ENCODE results near the gene AQP2.
A peak's percentile ranks its signal among the peaks of the same experiment; 100 is the strongest.

AQP2 gene

DNA sequence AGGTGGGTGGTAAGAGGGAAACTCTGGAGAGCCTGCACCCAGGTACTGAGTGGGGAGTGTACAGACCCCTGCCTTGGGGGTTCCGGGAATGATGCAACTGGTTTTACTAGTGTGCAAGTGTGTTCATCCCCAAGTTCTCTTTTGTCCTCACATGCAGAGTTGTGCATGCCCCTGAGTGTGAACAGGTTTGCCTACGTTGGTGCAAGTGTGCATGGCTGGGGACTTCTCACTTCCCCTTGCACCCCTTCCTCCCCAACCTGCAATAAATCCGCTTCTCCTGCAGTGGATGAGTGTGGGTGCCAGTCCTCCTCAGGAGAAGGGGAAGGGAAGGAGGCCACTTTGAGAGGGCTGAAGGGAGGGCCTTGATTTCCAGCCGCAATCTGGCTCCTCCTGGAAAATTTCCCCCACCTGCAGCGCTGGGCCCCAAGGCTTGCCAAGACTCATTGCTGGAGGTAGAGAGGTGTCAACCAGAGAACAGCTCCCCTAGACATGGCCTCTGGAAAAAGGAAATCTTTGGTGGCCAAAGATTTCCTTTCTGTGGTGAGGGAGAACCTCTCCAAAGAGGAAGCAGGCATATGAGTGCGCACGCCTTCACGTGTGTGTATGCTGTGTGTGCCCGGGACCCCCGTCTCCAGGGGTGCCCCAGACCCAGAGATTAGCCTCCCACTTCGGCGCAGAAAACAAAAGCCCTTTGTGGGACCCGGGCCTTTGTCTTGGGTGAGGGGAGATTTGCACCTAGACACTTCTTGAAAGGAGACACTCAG lies 5.5 kb downstream of the AQP2 start:
- DNase-seq (ENCODE audit: low read depth) = no peak

DNA sequence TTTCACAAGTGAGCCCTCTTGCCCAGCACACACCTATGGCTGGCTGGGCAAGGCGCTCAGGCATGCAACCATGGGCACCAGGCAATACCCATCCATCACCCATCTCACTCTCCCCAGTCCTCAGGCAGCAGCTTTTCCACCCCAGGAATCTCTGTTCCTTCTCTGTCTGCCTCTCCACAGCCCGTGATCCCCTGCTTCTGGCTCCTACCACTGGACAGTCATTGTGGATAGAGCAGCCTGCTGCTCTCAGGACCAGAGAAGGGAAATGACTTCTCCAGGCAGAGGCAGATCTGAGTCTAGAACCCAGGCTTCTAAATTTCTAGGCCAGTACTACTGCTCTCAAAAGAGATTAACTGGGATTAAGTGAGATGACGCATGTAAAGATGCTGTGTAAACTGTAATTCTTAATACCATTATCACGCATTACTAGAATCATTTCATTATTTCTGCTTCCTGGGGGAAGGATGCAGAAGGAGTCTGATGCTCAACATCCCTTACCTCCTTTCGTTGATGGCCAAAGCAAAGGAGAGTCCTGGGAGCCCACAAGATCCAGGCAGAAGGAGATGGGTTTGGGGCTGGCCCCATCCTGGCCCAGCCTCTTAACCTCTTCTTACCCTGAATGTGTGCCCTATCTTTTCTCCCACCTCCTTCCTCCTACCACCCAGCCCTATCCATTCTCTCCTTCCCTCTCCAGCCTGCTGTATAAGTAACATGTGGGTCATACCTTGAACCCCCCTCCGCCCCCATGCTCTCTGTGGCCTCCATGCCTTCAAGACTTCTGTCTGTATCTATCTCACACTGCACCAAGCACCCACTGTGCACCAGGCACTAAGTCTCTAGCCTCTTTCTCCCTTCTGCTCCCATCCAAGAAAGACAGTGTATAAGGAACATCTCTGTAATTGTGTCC lies 6.4 kb downstream of the AQP2 start:
- no peak for DNase-seq (ENCODE audit: low read depth)

DNA sequence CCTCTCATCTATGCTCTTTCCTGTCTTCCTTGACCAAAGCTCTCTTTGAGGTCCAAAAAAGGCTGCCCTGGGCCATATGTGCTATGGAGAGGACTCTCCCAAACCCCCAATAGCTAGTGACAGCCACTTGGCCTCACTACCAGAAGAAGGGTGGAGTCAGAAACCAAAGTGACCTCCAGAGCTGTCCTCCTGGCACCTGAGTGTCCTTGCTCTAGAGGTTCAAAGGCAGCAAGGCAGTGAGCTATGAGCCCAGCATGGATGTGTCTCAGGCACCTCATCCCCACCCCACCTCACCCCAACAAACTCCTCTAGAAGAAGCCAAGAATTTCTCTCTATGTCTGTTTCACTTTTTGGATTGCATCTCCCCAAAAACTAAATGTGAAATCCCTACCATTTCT lies 7.0 kb downstream of the AQP2 start:
- no peak for DNase-seq (ENCODE audit: low read depth)

- no peak for DNase-seq (ENCODE audit: low read depth)
Measured at GRCh38 chr12:49959685-49960473, 9.3 kb downstream of the AQP2 start.

DNA sequence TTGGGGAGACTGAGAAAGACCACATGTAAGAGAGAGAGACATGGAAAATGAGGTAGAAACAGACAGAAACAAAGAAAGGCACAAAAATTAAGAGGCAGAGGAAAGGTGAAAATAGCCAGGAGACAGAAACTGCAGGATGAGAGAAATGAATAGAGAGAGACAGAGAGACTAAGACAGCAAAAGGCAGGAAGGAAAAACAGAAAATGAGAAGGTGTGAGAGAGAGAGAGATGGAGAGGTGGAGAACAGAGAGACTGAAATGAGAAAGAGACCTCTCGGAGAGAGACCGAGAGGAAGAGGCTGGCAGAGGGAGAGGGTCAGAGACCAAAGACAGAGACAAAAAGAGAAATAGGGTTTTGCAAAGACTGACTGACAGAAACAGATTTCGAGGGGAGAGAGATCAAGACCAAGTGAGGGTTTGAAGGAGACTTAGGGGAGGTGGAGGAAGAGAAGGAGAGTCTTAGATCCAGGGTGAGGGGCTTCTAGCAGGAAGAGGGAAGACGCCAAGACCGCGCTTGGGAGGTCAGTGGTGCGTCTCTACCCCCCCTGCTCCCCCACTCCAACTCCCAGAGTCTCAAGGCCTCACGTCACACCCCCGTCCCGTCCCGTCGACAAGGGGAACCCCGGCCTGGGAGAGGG lies 10.1 kb downstream of the AQP2 start:
- no peak for DNase-seq (ENCODE audit: low read depth)

DNA sequence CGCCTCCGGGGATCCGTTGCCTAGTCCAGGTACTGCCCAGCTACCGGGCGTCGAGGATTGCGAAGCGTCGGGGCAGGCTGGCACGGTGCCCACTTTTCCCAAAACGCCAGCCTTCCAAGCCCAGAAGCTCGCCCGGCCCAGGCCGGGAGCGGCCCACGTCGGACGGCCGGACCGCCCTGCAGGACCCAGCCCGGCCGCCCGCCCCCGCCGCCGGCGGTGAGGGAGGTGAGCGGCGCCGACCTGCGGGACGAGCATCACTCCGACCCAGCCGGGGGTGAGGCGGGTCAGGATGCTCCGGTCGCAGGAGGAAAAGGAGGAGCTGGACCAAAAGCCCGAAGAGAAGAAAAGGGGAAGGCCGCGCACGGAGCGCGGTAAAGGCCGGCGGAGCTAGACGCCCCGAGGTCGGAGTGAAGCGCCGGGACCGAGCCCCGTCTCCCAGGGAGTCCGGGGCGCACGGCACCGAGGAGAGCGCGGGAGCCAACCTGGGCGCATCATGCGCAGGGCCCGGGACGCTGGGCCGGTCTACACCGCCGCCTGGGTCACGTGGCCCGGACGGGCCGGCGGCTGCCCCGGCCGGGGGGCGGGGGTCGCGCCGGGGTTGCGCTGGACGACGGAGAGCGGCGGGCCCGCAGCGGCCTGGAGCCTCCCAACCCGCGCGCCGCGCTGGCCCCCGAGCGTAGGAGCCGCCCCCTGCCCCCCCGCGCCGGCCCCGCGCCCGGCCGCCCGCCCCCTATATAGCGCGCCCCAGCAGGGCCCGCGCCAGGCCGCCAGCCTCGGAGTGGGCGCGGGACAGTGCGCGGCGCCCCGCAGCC lies 10.8 kb downstream of the AQP2 start, which contains the start of gene AQP5:
Gene AQP5 (plus strand): TSS at position 762 of the 812 bp plus-strand sequence. CDS start 146 bp downstream, outside the sequence.
- DNase-seq (ENCODE audit: low read depth) = no peak

- DNase-seq (ENCODE audit: low read depth) = no peak
Measured at GRCh38 chr12:49961993-49962764, 11.6 kb downstream of the AQP2 start.

- no peak for DNase-seq (ENCODE audit: low read depth)
Measured at GRCh38 chr12:49962861-49963765, 12.6 kb downstream of the AQP2 start.

GRCh38 chr12:49963976-49964815 lies 13.7 kb downstream of the AQP2 start:
- no peak for DNase-seq (ENCODE audit: low read depth)

DNA sequence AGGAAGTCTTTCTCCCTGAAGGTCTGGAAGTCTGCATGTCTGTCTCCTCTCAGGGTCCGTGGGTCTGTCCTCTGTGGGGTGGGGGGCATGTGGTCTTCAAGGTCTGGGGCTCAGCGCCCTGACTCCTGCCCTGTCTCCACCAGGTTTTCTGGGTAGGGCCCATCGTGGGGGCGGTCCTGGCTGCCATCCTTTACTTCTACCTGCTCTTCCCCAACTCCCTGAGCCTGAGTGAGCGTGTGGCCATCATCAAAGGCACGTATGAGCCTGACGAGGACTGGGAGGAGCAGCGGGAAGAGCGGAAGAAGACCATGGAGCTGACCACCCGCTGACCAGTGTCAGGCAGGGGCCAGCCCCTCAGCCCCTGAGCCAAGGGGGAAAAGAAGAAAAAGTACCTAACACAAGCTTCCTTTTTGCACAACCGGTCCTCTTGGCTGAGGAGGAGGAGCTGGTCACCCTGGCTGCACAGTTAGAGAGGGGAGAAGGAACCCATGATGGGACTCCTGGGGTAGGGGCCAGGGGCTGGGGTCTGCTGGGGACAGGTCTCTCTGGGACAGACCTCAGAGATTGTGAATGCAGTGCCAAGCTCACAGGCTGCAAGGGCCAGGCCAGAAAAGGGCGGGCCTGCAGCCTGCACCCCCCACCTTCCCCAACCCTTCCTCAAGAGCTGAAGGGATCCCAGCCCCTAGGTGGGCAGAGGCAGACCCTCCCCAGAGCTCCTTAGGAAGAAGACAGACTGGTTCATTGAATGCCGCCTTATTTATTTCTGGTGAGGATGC lies 14.5 kb downstream of the AQP2 start:
- no peak for DNase-seq (ENCODE audit: low read depth)

GRCh38 chr12:49965836-49966235 lies 15.3 kb downstream of the AQP2 start:
- no peak for DNase-seq (ENCODE audit: low read depth)

GRCh38 chr12:49966511-49967041 lies 16.0 kb downstream of the AQP2 start:
- DNase-seq (ENCODE audit: low read depth) = no peak

DNA sequence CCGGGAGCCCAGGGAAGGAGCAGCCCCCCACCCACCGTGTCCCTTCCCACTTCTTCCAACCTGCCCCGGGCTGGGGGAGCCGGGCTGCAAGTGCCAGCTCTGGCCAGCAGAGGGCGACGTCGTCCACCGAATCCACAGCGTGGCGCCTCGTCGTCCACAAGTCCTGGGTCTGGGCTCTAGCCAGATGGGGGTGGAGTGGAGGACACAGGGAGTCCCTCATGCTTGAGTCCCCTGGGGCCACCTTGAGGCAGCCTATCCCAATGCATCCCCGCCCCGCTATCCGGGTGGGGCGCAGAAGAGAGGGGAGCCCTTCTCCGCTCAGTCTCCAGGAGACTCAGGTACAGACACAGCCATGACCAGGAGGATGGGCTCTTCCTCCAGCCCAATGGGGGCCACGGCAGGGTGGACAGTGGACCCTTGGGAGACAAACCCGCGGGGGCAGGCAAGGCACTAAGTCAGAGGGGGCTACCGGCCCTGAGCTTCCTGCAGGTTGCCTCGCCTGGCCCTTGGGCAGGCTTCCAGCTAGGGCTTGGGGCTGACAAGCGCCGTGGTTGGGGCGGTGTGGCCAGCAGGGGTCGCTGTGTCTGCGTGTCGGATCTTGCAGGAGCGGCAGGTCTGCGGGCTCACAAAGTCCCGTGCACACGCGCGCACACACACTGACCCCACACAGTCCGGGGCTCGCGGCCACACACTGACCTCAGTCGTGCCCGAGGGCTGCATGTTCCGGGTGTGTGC lies 16.7 kb downstream of the AQP2 start:
- peak; percentile 88 for DNase-seq (ENCODE audit: low read depth)

DNA sequence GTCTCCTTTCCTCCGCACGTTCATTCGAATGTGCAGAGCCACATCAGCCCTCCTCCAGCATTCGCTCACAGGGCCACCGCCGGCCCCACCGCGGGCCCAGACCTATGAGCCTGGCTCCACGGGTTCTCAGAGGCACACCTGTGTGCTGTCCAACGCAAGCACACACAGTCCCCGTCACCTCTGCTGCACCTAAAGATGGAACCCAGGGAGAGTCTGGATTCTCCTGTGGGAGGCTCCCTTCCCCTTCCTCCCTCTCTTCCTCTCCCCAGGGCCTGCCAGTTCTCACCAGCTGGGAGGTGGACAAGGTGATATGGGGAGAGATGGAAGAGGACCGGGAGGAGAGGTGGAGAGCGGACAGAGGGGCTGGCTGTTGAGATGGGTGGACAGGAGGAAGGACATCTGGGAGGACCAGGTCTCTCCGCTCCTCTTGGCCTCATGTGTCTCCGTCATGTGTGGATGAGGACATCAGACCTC lies 17.3 kb downstream of the AQP2 start:
- no peak for DNase-seq (ENCODE audit: low read depth)

DNA sequence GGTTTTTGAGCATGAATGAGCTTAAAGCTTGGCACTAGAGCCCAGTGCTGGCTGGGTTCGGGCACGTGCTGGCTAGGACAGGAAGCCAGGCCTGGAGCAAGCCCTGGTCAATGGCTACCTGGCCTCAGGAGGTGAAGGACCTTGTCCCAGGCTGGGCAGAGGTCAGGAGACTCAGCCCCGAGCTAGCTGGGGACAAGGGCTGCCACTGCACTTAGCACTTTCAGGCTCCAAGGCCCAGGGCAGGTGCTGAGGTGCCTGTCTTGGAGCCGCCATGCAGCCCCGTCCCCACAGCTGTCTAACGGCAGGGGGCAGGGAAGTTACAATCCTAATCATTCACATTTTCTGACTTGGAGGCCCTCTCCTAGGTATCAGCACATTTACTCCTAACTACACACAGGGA lies 17.9 kb downstream of the AQP2 start:
- DNase-seq (ENCODE audit: low read depth) = no peak

GRCh38 chr12:49969027-49969426 lies 18.5 kb downstream of the AQP2 start:
- DNase-seq (ENCODE audit: low read depth) = no peak
